ENCODE results near the gene TGFB3.

Gene TGFB3

GRCh38 chr14:75909630-75910029, 72.2 kb downstream of the TGFB3 start:
- no peak for DNase-seq (ENCODE audit: low read depth in 4 of 4, low spot score in 1 of 4)
